Activated naive CD8-positive, alpha-beta T cell treated with anti-CD3 and anti-CD28 coated beads, Interleukin-2, amount 10 ng/mL, durations not matched to agents 7 days and 5 days (primary cell): ENCODE data around the gene BARHL1. TPM values are rescaled to one million over a fixed set of nuclear protein-coding genes. Genes with fewer than 3 reads are reported as not detected.

Source experiments
- ATAC-seq: fragments of 150-1000 bp; cut with Tn5 transposase; one replicate; pipeline ENCODE4 v1.10.0; 2021; ENCODE audit warnings: low read depth, moderate library complexity
- POLR2A ChIA-PET: fragments of 350-600 bp; sonication (Branson Sonifier 250); formaldehyde crosslinking; loops from one replicate; lab custom pipeline; 2021; ENCODE audit warnings: antibody characterized with exemption; lab: Charles Lee
- DNase-seq: peaks from one replicate; pipeline ENCODE4 v3.0.0; 2021
- H3K27ac Mint-ChIP-seq: one replicate; pipeline ENCODE4 v1.8.0; 2022; ENCODE audit warnings: mild to moderate bottlenecking, mixed read lengths
- H3K27me3 Mint-ChIP-seq: one replicate; pipeline ENCODE4 v1.8.0; 2022; ENCODE audit warnings: mild to moderate bottlenecking, moderate library complexity, mixed read lengths
- H3K36me3 Mint-ChIP-seq: one replicate; pipeline ENCODE4 v1.8.0; 2021; ENCODE audit warnings: mild to moderate bottlenecking, mixed read lengths
- H3K4me1 Mint-ChIP-seq: one replicate; pipeline ENCODE4 v1.8.0; 2021; ENCODE audit warnings: mixed read lengths
- H3K4me3 Mint-ChIP-seq: one replicate; pipeline ENCODE4 v1.8.0; 2022; ENCODE audit warnings: mild to moderate bottlenecking, moderate library complexity, mixed read lengths
- H3K9me3 Mint-ChIP-seq: one replicate; pipeline ENCODE4 v1.8.0; 2021; ENCODE audit warnings: mixed read lengths
- total RNA-seq, 2 experiments: library from RNA; stranded (reverse); gene quantifications; one replicate each; pipeline ENCODE4 v1.2.3, GENCODE V29; 2021

Gene BARHL1
- total RNA-seq, 2 experiments from 2014 or later: not detected

GRCh38 chr9:132585954-132586829 lies 3.8 kb downstream of the BARHL1 start:
- H3K27ac Mint-ChIP-seq: peak overlapping the region; percentile 2
- H3K27me3 Mint-ChIP-seq: peaks cover 84% of the 10 kb centered on the region
- H3K36me3 Mint-ChIP-seq: no peaks in the 10 kb centered on the region
- no peak overlapping the region for H3K4me3 Mint-ChIP-seq
- peaks cover 11% of the 10 kb centered on the region for H3K4me1 Mint-ChIP-seq
- POLR2A ChIA-PET: no interaction called here
- DNase-seq: peak; percentile 35
- no peak for ATAC-seq
- H3K9me3 Mint-ChIP-seq: no peaks in the 10 kb centered on the region

- Mint-ChIP-seq H3K4me3 (no peak overlapping the region), H3K36me3 (no peaks in the 10 kb centered on the region), H3K27ac (no peak overlapping the region), H3K9me3 (no peaks in the 10 kb centered on the region), H3K27me3 (peaks cover 84% of the 10 kb centered on the region), H3K4me1 (peaks cover 4% of the 10 kb centered on the region)
- peak; percentile 42 for DNase-seq
- POLR2A ChIA-PET: no interaction called here
- no peak for ATAC-seq
Observed at GRCh38 chr9:132586830-132587591, 4.6 kb downstream of the BARHL1 start.

GRCh38 chr9:132587592-132587955 lies 5.2 kb downstream of the BARHL1 start:
- Mint-ChIP-seq H3K9me3 (no peaks in the 10 kb centered on the region), H3K4me3 (no peak overlapping the region), H3K36me3 (no peaks in the 10 kb centered on the region), H3K27me3 (peaks cover 85% of the 10 kb centered on the region), H3K4me1 (peaks cover 4% of the 10 kb centered on the region), H3K27ac (no peak overlapping the region)
- ATAC-seq (no peak), DNase-seq (peak; percentile 37)
- POLR2A ChIA-PET: no interaction called here

GRCh38 chr9:132588098-132588497 lies 5.7 kb downstream of the BARHL1 start:
- H3K4me1 Mint-ChIP-seq: peaks cover 4% of the 10 kb centered on the region
- no peak overlapping the region for H3K4me3 Mint-ChIP-seq
- peaks cover 82% of the 10 kb centered on the region for H3K27me3 Mint-ChIP-seq
- ATAC-seq (no peak), DNase-seq (no peak)
- no peaks in the 10 kb centered on the region for H3K36me3 Mint-ChIP-seq
- no peaks in the 10 kb centered on the region for H3K9me3 Mint-ChIP-seq
- POLR2A ChIA-PET: no interaction called here
- no peak overlapping the region for H3K27ac Mint-ChIP-seq

- DNase-seq: no peak
- Mint-ChIP-seq H3K27ac (no peak overlapping the region), H3K4me1 (peaks cover 4% of the 10 kb centered on the region), H3K9me3 (no peaks in the 10 kb centered on the region), H3K36me3 (no peaks in the 10 kb centered on the region), H3K27me3 (peaks cover 77% of the 10 kb centered on the region), H3K4me3 (no peak overlapping the region)
- no peak for ATAC-seq
- POLR2A ChIA-PET: no interaction called here
Observed at GRCh38 chr9:132588501-132589147, 6.2 kb downstream of the BARHL1 start.

GRCh38 chr9:132589148-132590036 lies 7.0 kb downstream of the BARHL1 start:
- Mint-ChIP-seq H3K27ac (no peak overlapping the region), H3K36me3 (no peaks in the 10 kb centered on the region), H3K4me1 (peaks cover 4% of the 10 kb centered on the region), H3K4me3 (no peak overlapping the region), H3K9me3 (no peaks in the 10 kb centered on the region), H3K27me3 (peaks cover 70% of the 10 kb centered on the region)
- DNase-seq (peak; percentile 40), ATAC-seq (no peak)
- POLR2A ChIA-PET: no interaction called here

GRCh38 chr9:132590037-132590317 lies 7.6 kb downstream of the BARHL1 start:
- Mint-ChIP-seq H3K4me1 (peaks cover 4% of the 10 kb centered on the region), H3K9me3 (no peaks in the 10 kb centered on the region), H3K27me3 (peaks cover 64% of the 10 kb centered on the region), H3K36me3 (no peaks in the 10 kb centered on the region), H3K27ac (no peak overlapping the region), H3K4me3 (no peak overlapping the region)
- POLR2A ChIA-PET: no interaction called here
- ATAC-seq (no peak), DNase-seq (no peak)

GRCh38 chr9:132590318-132591182 lies 8.1 kb downstream of the BARHL1 start:
- no peak for ATAC-seq
- POLR2A ChIA-PET: no interaction called here
- peaks cover 4% of the 10 kb centered on the region for H3K4me1 Mint-ChIP-seq
- no peak overlapping the region for H3K27ac Mint-ChIP-seq
- no peaks in the 10 kb centered on the region for H3K36me3 Mint-ChIP-seq
- H3K27me3 Mint-ChIP-seq: peaks cover 58% of the 10 kb centered on the region
- H3K4me3 Mint-ChIP-seq: no peak overlapping the region
- DNase-seq: no peak
- no peaks in the 10 kb centered on the region for H3K9me3 Mint-ChIP-seq

GRCh38 chr9:132591244-132591643 lies 8.8 kb downstream of the BARHL1 start:
- Mint-ChIP-seq H3K4me1 (peaks cover 2% of the 10 kb centered on the region), H3K36me3 (no peaks in the 10 kb centered on the region), H3K27ac (no peak overlapping the region), H3K4me3 (no peak overlapping the region), H3K9me3 (no peaks in the 10 kb centered on the region), H3K27me3 (peaks cover 51% of the 10 kb centered on the region)
- ATAC-seq (no peak), DNase-seq (no peak)
- POLR2A ChIA-PET: no interaction called here

- ATAC-seq: no peak
- Mint-ChIP-seq H3K4me1 (peaks cover 3% of the 10 kb centered on the region), H3K36me3 (no peaks in the 10 kb centered on the region), H3K4me3 (no peak overlapping the region), H3K27ac (no peak overlapping the region), H3K9me3 (no peaks in the 10 kb centered on the region), H3K27me3 (peaks cover 45% of the 10 kb centered on the region)
- no peak for DNase-seq
- POLR2A ChIA-PET: no interaction called here
Observed at GRCh38 chr9:132591751-132592314, 9.4 kb downstream of the BARHL1 start.

GRCh38 chr9:132592451-132592850 lies 10.0 kb downstream of the BARHL1 start:
- Mint-ChIP-seq H3K4me3 (no peak overlapping the region), H3K36me3 (no peaks in the 10 kb centered on the region)

GRCh38 chr9:132594412-132594811 lies 12.0 kb downstream of the BARHL1 start:
- Mint-ChIP-seq H3K9me3 (no peaks in the 10 kb centered on the region), H3K36me3 (no peaks in the 10 kb centered on the region), H3K4me1 (peaks cover 3% of the 10 kb centered on the region), H3K4me3 (no peak overlapping the region), H3K27me3 (peaks cover 25% of the 10 kb centered on the region), H3K27ac (no peak overlapping the region)
- POLR2A ChIA-PET: no interaction called here
- DNase-seq (no peak), ATAC-seq (no peak)

More at GRCh38 chr9:132592451-132592850, 10.0 kb downstream of the BARHL1 start:
- DNase-seq: no peak
- POLR2A ChIA-PET: no interaction called here
- Mint-ChIP-seq H3K9me3 (no peaks in the 10 kb centered on the region), H3K27ac (no peak overlapping the region), H3K27me3 (peaks cover 40% of the 10 kb centered on the region), H3K4me1 (peaks cover 3% of the 10 kb centered on the region)
- ATAC-seq: no peak
